WERI-Rb-1 (cell line): Measurements from ENCODE around the gene RCAN3.
"Not testable (repeated sequence)": the region's sequence is repeated elsewhere in the genome, so short reads cannot be mapped to it uniquely, and the experiment has no call there.

Experiments
- DNase-seq: peaks from one replicate; pipeline ENCODE4 v3.0.0-alpha.2; 2020
- H3K27ac ChIP-seq: fragments of 250-450 bp; sonication (Bioruptor Pico); 2 replicates; pipeline ENCODE4 v1.5.1; 2020; ENCODE audit warnings: mild to moderate bottlenecking, moderate library complexity
- H3K27me3 ChIP-seq: fragments of 250-450 bp; sonication (Bioruptor Pico); 2 replicates; pipeline ENCODE4 v1.5.1; 2021; ENCODE audit warnings: mild to moderate bottlenecking, low read depth, moderate library complexity; ENCODE audit not compliant: insufficient read depth, severe bottlenecking
- H3K36me3 ChIP-seq: fragments of 250-450 bp; sonication (Bioruptor Pico); 2 replicates; pipeline ENCODE4 v1.5.1; 2020; ENCODE audit warnings: mild to moderate bottlenecking, moderate library complexity
- H3K4me3 ChIP-seq: 2 replicates; pipeline ENCODE4 v1.5.1; 2011; ENCODE audit warnings: low read depth, mild to moderate bottlenecking, control low read depth, low read length
- H3K9me3 ChIP-seq: fragments of 250-450 bp; sonication (Bioruptor Pico); 2 replicates; pipeline ENCODE4 v1.5.1; 2021; ENCODE audit warnings: mild to moderate bottlenecking, moderate library complexity; ENCODE audit not compliant: severe bottlenecking
- TF ChIP-seq, protein P1 (sequence below): IDR thresholded peaks from 2 replicates; pipeline ENCODE4 v1.5.1; 2011; ENCODE audit warnings: low read depth, mild to moderate bottlenecking, control low read depth, inconsistent platforms, low read length

The RCAN3 gene

GRCh38 chr1:24502709-24503058 is at the start of gene RCAN3:
Gene RCAN3 (plus strand): TSS chr1:24502836. CDS start chr1:24514373, 11,537 bp downstream.
- H3K27ac ChIP-seq, result peak within 1 kb of the TSS; percentile 95
- H3K27me3 ChIP-seq, result no peaks in the 10 kb centered on the region
- H3K36me3 ChIP-seq, result no peaks in the 10 kb centered on the region
- TF ChIP-seq, protein P1, sequence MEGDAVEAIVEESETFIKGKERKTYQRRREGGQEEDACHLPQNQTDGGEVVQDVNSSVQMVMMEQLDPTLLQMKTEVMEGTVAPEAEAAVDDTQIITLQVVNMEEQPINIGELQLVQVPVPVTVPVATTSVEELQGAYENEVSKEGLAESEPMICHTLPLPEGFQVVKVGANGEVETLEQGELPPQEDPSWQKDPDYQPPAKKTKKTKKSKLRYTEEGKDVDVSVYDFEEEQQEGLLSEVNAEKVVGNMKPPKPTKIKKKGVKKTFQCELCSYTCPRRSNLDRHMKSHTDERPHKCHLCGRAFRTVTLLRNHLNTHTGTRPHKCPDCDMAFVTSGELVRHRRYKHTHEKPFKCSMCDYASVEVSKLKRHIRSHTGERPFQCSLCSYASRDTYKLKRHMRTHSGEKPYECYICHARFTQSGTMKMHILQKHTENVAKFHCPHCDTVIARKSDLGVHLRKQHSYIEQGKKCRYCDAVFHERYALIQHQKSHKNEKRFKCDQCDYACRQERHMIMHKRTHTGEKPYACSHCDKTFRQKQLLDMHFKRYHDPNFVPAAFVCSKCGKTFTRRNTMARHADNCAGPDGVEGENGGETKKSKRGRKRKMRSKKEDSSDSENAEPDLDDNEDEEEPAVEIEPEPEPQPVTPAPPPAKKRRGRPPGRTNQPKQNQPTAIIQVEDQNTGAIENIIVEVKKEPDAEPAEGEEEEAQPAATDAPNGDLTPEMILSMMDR, result no peak
- H3K9me3 ChIP-seq, result no peaks in the 10 kb centered on the region
- peak within 1 kb of the TSS; percentile 91 for H3K4me3 ChIP-seq
- DNase-seq, result peak; percentile 90

DNA sequence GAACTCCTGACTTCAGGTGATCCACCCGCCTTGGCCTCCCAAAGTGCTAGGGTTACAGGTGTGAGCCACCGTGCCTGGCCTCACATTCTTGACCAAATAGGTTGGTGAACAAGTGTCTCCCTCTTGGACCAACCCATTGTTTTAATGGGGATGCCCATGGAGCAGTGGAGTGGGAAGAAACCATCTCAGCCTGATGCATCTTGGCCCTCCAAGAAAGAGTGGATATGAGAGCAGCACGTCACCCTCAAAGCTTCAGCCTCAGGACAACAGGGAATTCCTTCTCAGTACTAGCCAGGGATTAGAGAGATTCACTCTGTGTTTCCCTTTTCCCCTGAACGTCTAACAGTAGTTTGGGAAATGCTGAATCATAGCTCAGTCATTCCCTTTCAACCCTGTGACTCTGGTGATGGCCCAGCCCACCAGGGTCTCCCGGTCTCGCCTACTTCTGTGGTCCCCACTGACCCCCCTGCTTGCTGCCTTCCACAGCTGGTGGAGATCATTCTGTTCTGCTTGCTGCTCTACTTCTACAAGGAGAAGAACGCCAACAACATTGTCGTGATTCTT is 49.6 kb upstream of the RCAN3 start:
- H3K4me3 ChIP-seq, result no peak overlapping the region
- H3K36me3 ChIP-seq, result peaks cover 19% of the 10 kb centered on the region
- H3K9me3 ChIP-seq, result no peaks in the 10 kb centered on the region
- no peaks in the 10 kb centered on the region for H3K27me3 ChIP-seq
- DNase-seq, result no peak
- TF ChIP-seq, protein P1, result no peak
- no peak overlapping the region for H3K27ac ChIP-seq

GRCh38 chr1:24454673-24455072 is 48.0 kb upstream of the RCAN3 start:
- H3K9me3 ChIP-seq, result no peaks in the 10 kb centered on the region
- TF ChIP-seq, protein P1, result no peak
- H3K27ac ChIP-seq, result no peak overlapping the region
- DNase-seq, result no peak
- no peak overlapping the region for H3K4me3 ChIP-seq
- no peaks in the 10 kb centered on the region for H3K27me3 ChIP-seq
- peaks cover 15% of the 10 kb centered on the region for H3K36me3 ChIP-seq

DNA sequence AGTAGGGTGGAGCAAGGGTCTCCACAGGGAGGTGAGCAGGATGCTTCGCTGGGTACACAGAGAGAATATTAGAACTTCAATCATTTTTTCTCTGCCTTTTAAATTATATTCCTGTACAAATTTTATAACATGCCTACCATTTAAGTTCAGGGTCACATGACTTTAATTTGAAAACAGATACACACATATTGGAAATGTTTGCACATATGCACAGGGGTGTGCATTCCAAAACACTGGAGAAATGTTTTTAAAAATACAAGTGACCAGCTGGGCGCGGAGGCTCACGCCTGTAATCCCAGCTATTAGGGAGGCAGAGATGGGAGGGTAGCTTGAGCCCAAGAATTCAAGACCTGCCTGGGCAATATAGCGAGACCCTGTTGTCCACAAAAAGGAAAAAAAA is 47.4 kb upstream of the RCAN3 start:
- Histone ChIP-seq H3K36me3 (peaks cover 12% of the 10 kb centered on the region), H3K9me3 (no peaks in the 10 kb centered on the region), H3K4me3 (no peak overlapping the region), H3K27ac (no peak overlapping the region), H3K27me3 (no peaks in the 10 kb centered on the region)
- DNase-seq, result no peak
- TF ChIP-seq, protein P1, result no peak

DNA sequence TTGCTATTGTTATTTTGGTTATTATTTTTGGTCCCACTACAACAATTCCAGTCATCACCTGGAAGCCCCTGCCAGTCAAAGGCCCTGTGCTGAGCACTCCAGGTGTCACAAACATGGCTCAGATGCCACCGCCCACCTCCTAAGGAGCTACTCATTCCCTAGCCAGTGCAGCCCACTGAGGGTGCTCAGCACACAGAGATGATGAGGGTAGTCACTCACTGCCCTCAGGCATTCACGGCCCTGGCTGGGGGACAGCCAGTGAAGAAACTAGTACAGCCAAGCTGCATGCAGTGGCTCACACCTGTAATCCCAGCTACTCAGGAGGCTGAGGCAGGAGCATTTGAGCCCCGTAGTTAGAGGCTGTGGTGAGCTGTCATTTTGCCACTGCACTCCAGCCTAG is 44.8 kb upstream of the RCAN3 start:
- DNase-seq, result no peak
- H3K36me3 ChIP-seq, result peaks cover 7% of the 10 kb centered on the region
- H3K9me3 ChIP-seq, result no peaks in the 10 kb centered on the region
- TF ChIP-seq, protein P1, result no peak
- no peak overlapping the region for H3K4me3 ChIP-seq
- H3K27me3 ChIP-seq, result no peaks in the 10 kb centered on the region
- no peak overlapping the region for H3K27ac ChIP-seq

- Histone ChIP-seq H3K4me3 (no peak overlapping the region), H3K27me3 (no peaks in the 10 kb centered on the region), H3K9me3 (no peaks in the 10 kb centered on the region), H3K27ac (peak overlapping the region; percentile 55), H3K36me3 (peaks cover 4% of the 10 kb centered on the region)
- DNase-seq, result peak; percentile 44
- TF ChIP-seq, protein P1, result no peak
These were observed 42.9 kb upstream of the RCAN3 start for GRCh38 chr1:24459551-24460266.

- not testable (repeated sequence) for H3K4me3 ChIP-seq, H3K36me3 ChIP-seq, DNase-seq
These were observed 40.5 kb upstream of the RCAN3 start for GRCh38 chr1:24462128-24462527.

More at GRCh38 chr1:24462128-24462527, 40.5 kb upstream of the RCAN3 start:
- not testable (repeated sequence) for H3K27ac ChIP-seq, H3K27me3 ChIP-seq, H3K9me3 ChIP-seq
